GM19043 (cell line): Measurements from ENCODE around the gene C3orf20.

Experiments
- ATAC-seq: cut with Tn5 transposase; IDR thresholded peaks from one replicate; pipeline ENCODE4 v1.9.1; 2021; ENCODE audit warnings: low read depth; ENCODE audit not compliant: unreplicated experiment

Gene C3orf20

GRCh38 chr3:14674841-14675240, at the start of gene C3orf20:
Gene C3orf20, plus strand, starts transcription at chr3:14675141. Its CDS starts 7,573 bp downstream, at chr3:14682714.
- no peak for ATAC-seq

GRCh38 chr3:14625443-14625842, 49.5 kb upstream of the C3orf20 start:
- no peak for ATAC-seq

- ATAC-seq: no peak
These were observed 47.1 kb upstream of the C3orf20 start for GRCh38 chr3:14627815-14628214.

GRCh38 chr3:14628406-14628805, 46.5 kb upstream of the C3orf20 start:
- ATAC-seq: no peak

- ATAC-seq: no peak
These were observed 44.4 kb upstream of the C3orf20 start for GRCh38 chr3:14630404-14631100.

GRCh38 chr3:14631101-14631497, 43.8 kb upstream of the C3orf20 start:
- no peak for ATAC-seq

- no peak for ATAC-seq
These were observed 43.1 kb upstream of the C3orf20 start for GRCh38 chr3:14631687-14632441.

- no peak for ATAC-seq
These were observed 42.5 kb upstream of the C3orf20 start for GRCh38 chr3:14632442-14632930.

- ATAC-seq: no peak
These were observed 41.5 kb upstream of the C3orf20 start for GRCh38 chr3:14633417-14633816.

GRCh38 chr3:14633819-14634424, 41.0 kb upstream of the C3orf20 start:
- ATAC-seq: no peak

- no peak for ATAC-seq
These were observed 40.1 kb upstream of the C3orf20 start for GRCh38 chr3:14634763-14635400.

- ATAC-seq: no peak
These were observed 38.3 kb upstream of the C3orf20 start for GRCh38 chr3:14636496-14637087.

GRCh38 chr3:14640157-14640562, 34.8 kb upstream of the C3orf20 start:
- ATAC-seq: no peak

GRCh38 chr3:14640734-14641133, 34.2 kb upstream of the C3orf20 start:
- ATAC-seq: no peak

GRCh38 chr3:14641346-14641745, 33.6 kb upstream of the C3orf20 start:
- ATAC-seq: no peak

GRCh38 chr3:14645453-14645852, 29.5 kb upstream of the C3orf20 start:
- no peak for ATAC-seq

- no peak for ATAC-seq
These were observed 28.8 kb upstream of the C3orf20 start for GRCh38 chr3:14646131-14646573.

- no peak for ATAC-seq
These were observed 28.1 kb upstream of the C3orf20 start for GRCh38 chr3:14646589-14647413.
